ENCODE data around the gene RACGAP1. TPM values are rescaled to one million over a fixed set of nuclear protein-coding genes. Genes with fewer than 3 reads are reported as not detected.
"Not testable (repeated sequence)": the region's sequence is repeated elsewhere in the genome, so short reads cannot be mapped to it uniquely, and the experiment has no call there.

Gene RACGAP1
- total and polyA plus RNA-seq, 2 donors from 2014 or later = 5.0 to 7.7 TPM

- H3K36me3 ChIP-seq (ENCODE audit: control insufficient read depth in 2 of 3, insufficient read depth in 3 of 3, low read length in 3 of 3) = peaks cover 0 to 2% (median 0%) of the 10 kb centered on the region in 3 donors
- no peak overlapping the region for H3K4me3 ChIP-seq (ENCODE audit: low read length in 3 of 3)
- H3K9ac ChIP-seq (ENCODE audit: low read length in 3 of 3) = no peak overlapping the region
- no peaks in the 10 kb centered on the region for H3K9me3 ChIP-seq (ENCODE audit: control insufficient read depth in 2 of 3, insufficient read depth in 1 of 3, low read length in 3 of 3)
- intact Hi-C loops (cut with DNase I) = no loop called here
- DNase-seq (no peak), FAIRE-seq (no peak)
- no peak for TF ChIP-seq CTCF (IDR thresholded peaks at IDR 0.05; ENCODE audit: borderline replicate concordance, extremely low read depth, insufficient read depth)
- no peak overlapping the region for H3K27ac ChIP-seq (ENCODE audit: low read depth in 2 of 2, low read length in 2 of 2)
- peaks cover 0 to 6% (median 5%) of the 10 kb centered on the region in 3 donors for H3K4me1 ChIP-seq (ENCODE audit: control insufficient read depth in 2 of 3, insufficient read depth in 2 of 3, low read depth in 1 of 3, low read length in 3 of 3)
- H3K27me3 ChIP-seq (ENCODE audit: control insufficient read depth, insufficient read depth, low read length) = no peaks in the 10 kb centered on the region
Measured at GRCh38 chr12:49990273-49990672, 35.0 kb downstream of the RACGAP1 start.

GRCh38 chr12:49989400-49989799 lies 35.9 kb downstream of the RACGAP1 start:
- intact Hi-C loops (cut with DNase I); H3K27ac ChIP-seq (ENCODE audit: low read depth in 2 of 2, low read length in 2 of 2); FAIRE-seq; H3K9ac ChIP-seq (ENCODE audit: low read length in 3 of 3); H3K27me3 ChIP-seq (ENCODE audit: control insufficient read depth, insufficient read depth, low read length); H3K4me3 ChIP-seq (ENCODE audit: low read length in 3 of 3); H3K4me1 ChIP-seq (ENCODE audit: control insufficient read depth in 2 of 3, insufficient read depth in 2 of 3, low read depth in 1 of 3, low read length in 3 of 3); H3K36me3 ChIP-seq (ENCODE audit: control insufficient read depth in 2 of 3, insufficient read depth in 3 of 3, low read length in 3 of 3); H3K9me3 ChIP-seq (ENCODE audit: control insufficient read depth in 2 of 3, insufficient read depth in 1 of 3, low read length in 3 of 3); DNase-seq: not testable (repeated sequence)

- no peak for FAIRE-seq
- peak in 2 of 5 donors; percentile 38 to 60 for DNase-seq
- intact Hi-C loops (cut with DNase I) = no loop called here
- Histone ChIP-seq H3K36me3 (ENCODE audit: control insufficient read depth in 2 of 3, insufficient read depth in 3 of 3, low read length in 3 of 3) (no peaks in the 10 kb centered on the region), H3K4me3 (ENCODE audit: low read length in 3 of 3) (no peak overlapping the region), H3K9ac (ENCODE audit: low read length in 3 of 3) (no peak overlapping the region), H3K27me3 (ENCODE audit: control insufficient read depth, insufficient read depth, low read length) (no peaks in the 10 kb centered on the region), H3K27ac (ENCODE audit: low read depth in 2 of 2, low read length in 2 of 2) (peak overlapping the region; percentile 8 to 50), H3K9me3 (ENCODE audit: control insufficient read depth in 2 of 3, insufficient read depth in 1 of 3, low read length in 3 of 3) (no peaks in the 10 kb centered on the region), H3K4me1 (ENCODE audit: control insufficient read depth in 2 of 3, insufficient read depth in 2 of 3, low read depth in 1 of 3, low read length in 3 of 3) (peaks cover 3 to 18% (median 10%) of the 10 kb centered on the region in 3 donors)
- no peak for TF ChIP-seq CTCF (IDR thresholded peaks at IDR 0.05; ENCODE audit: borderline replicate concordance, extremely low read depth, insufficient read depth)
Measured at GRCh38 chr12:49987625-49988303, 37.5 kb downstream of the RACGAP1 start.

DNA sequence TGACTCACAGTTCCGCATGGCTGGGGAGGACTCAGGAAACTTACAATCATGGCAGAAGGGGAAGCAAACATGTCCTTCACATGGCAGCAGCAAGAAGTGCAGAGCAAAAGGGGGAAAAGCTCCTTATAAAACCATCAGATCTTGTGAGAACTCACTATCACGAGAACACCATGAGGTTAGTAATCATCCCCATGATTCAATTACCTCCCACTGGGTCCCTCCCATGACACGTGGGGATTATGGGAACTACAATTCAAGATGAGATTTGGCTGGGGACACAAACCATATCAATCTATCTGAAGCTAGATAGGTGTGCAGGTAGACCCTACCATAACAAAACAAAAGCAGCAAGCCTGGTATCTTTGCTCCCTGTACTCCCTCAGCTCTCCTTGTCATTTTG lies 38.8 kb downstream of the RACGAP1 start:
- H3K9me3 ChIP-seq (ENCODE audit: control insufficient read depth in 2 of 3, insufficient read depth in 1 of 3, low read length in 3 of 3); H3K27me3 ChIP-seq (ENCODE audit: control insufficient read depth, insufficient read depth, low read length); H3K9ac ChIP-seq (ENCODE audit: low read length in 3 of 3); FAIRE-seq; H3K4me3 ChIP-seq (ENCODE audit: low read length in 3 of 3); DNase-seq; H3K27ac ChIP-seq (ENCODE audit: low read depth in 2 of 2, low read length in 2 of 2); H3K36me3 ChIP-seq (ENCODE audit: control insufficient read depth in 2 of 3, insufficient read depth in 3 of 3, low read length in 3 of 3); intact Hi-C loops (cut with DNase I): not testable (repeated sequence)
- peaks cover 3 to 18% (median 12%) of the 10 kb centered on the region in 3 donors for H3K4me1 ChIP-seq (ENCODE audit: control insufficient read depth in 2 of 3, insufficient read depth in 2 of 3, low read depth in 1 of 3, low read length in 3 of 3)

Measured in kidney (tissue), 14 donors.